ENCODE measurements around the gene FAM184A.

Gene FAM184A

DNA sequence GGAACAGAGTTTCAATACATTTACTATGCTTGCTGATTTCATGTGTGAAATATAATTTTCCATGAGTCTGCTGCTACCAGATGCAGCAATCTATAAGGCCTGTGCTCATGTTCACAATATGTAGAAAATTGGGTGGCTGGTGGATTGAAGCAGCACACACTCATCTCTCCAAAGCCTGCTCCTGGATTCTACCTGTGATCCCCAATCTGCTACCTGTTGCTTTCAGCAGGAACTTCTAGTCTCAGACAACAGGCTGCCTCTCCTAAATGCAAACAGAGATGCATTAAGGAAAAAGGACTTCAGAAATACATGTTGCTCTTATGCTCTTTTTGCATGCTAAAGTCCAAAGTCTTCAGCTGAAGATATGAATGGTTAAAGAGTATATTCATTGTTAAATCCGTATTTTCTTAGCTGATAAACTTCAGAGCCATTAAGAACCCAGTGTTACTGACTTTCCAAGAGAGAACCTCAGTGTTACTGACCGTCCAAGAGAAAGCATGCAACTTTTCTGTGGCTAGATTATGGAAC, 112.6 kb downstream of the FAM184A start:
- Histone ChIP-seq H3K27me3 (ENCODE audit: control insufficient read depth in 1 of 2, insufficient read depth in 2 of 2, low read length in 2 of 2) (no peaks in the 10 kb centered on the region), H3K9me3 (ENCODE audit: control insufficient read depth in 2 of 2, low read length in 2 of 2) (no peaks in the 10 kb centered on the region), H3K4me3 (ENCODE audit: low read length in 2 of 2) (no peak overlapping the region), H3K36me3 (ENCODE audit: control insufficient read depth in 2 of 2, insufficient read depth in 2 of 2, low read length in 2 of 2) (no peaks in the 10 kb centered on the region), H3K27ac (ENCODE audit: low read length) (no peak overlapping the region), H3K4me1 (ENCODE audit: control insufficient read depth, insufficient read depth, low read length) (no peaks in the 10 kb centered on the region), H3K9ac (ENCODE audit: low read length in 2 of 2) (no peak overlapping the region)

DNA sequence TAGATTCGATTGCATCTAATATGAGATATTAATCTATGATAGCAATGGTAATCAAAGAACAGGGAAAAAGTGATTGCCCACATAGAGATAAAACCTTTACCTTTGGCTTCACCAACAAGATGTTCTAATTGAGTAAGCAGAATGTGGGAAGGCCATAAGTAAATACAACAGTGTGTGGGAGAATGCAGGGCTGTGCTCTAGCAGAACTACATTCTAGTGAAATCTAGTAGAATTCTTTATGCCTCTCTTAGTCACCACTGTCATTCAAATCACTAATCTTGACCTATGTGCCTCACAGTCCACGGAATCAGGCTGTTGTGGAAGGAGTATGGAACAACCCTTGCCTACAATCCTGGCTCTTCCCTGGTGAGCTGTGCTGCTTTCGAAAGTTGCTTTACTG, 113.1 kb downstream of the FAM184A start:
- Histone ChIP-seq H3K27ac (ENCODE audit: low read length) (no peak overlapping the region), H3K36me3 (ENCODE audit: control insufficient read depth in 2 of 2, insufficient read depth in 2 of 2, low read length in 2 of 2) (no peaks in the 10 kb centered on the region), H3K9ac (ENCODE audit: low read length in 2 of 2) (no peak overlapping the region), H3K4me3 (ENCODE audit: low read length in 2 of 2) (no peak overlapping the region), H3K27me3 (ENCODE audit: control insufficient read depth in 1 of 2, insufficient read depth in 2 of 2, low read length in 2 of 2) (no peaks in the 10 kb centered on the region), H3K9me3 (ENCODE audit: control insufficient read depth in 2 of 2, low read length in 2 of 2) (no peaks in the 10 kb centered on the region), H3K4me1 (ENCODE audit: control insufficient read depth, insufficient read depth, low read length) (no peaks in the 10 kb centered on the region)

DNA sequence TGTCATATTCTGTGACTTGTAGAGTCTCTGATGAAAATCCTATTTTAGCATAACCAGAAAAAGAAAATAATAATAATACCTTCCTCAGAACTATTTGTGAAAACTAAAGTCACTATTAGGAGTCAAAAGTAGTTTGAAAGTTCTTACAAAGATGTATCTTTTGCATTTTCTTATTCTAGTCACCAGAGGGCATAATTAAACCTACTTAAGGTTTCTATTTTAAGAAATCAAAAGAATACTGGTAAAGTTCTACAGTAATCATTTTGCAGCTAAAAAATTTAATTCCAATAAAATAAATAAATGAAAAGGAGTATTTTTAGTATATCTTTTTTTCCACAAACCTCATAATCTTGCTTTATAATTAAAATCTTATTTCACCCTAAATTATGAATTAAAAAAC, 115.5 kb downstream of the FAM184A start:
- no peak overlapping the region for H3K4me3 ChIP-seq (ENCODE audit: low read length in 2 of 2)
- H3K4me1 ChIP-seq (ENCODE audit: control insufficient read depth, insufficient read depth, low read length), result no peaks in the 10 kb centered on the region
- no peaks in the 10 kb centered on the region for H3K9me3 ChIP-seq (ENCODE audit: control insufficient read depth in 2 of 2, low read length in 2 of 2)

DNA sequence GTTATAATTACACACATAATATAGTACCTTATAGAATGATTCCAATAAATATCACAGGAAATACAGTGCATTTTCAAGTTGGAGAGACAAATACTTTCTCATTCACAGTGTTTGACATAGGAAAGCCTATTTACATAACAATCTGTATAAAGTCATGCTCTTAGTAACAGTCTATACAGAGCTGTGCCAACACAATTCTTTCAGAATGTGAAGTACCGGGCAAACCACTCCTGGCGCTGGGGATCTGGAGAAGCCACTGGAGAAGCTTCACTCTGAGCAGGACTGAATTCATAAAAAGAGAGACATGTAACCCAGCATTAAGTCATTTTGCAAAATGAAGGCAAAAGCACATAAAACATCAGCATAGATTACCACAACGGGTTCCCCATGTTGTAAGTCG, 118.6 kb downstream of the FAM184A start:
- Histone ChIP-seq H3K27ac (ENCODE audit: low read length) (no peak overlapping the region), H3K9me3 (ENCODE audit: control insufficient read depth in 2 of 2, low read length in 2 of 2) (no peaks in the 10 kb centered on the region)

More for the DNA sequence above, 115.5 kb downstream of the FAM184A start:
- Histone ChIP-seq H3K27ac (ENCODE audit: low read length) (no peak overlapping the region), H3K9ac (ENCODE audit: low read length in 2 of 2) (no peak overlapping the region), H3K36me3 (ENCODE audit: control insufficient read depth in 2 of 2, insufficient read depth in 2 of 2, low read length in 2 of 2) (no peaks in the 10 kb centered on the region), H3K27me3 (ENCODE audit: control insufficient read depth in 1 of 2, insufficient read depth in 2 of 2, low read length in 2 of 2) (no peaks in the 10 kb centered on the region)

DNA sequence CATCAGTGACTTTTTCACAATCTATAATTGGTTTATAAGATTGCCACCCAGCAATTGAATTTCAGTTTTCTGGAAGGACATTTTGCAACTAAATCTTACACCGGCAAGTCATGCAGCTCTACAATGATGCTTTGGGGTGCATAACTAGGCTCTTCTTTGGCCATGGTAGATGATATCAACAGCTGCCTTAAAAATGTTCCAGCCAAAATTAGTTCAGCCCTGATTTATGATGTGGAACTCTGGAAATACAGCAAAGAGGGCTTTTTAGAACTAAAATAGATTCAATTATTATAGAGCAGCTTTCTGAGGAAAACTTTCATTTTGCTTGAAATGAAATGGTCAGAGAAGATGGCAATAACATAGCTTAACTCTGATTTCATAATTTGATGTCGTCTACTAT, 125.1 kb downstream of the FAM184A start:
- no peaks in the 10 kb centered on the region for H3K27me3 ChIP-seq (ENCODE audit: control insufficient read depth in 1 of 2, insufficient read depth in 2 of 2, low read length in 2 of 2)
- H3K36me3 ChIP-seq (ENCODE audit: control insufficient read depth in 2 of 2, insufficient read depth in 2 of 2, low read length in 2 of 2), result no peaks in the 10 kb centered on the region
- no peaks in the 10 kb centered on the region for H3K9me3 ChIP-seq (ENCODE audit: control insufficient read depth in 2 of 2, low read length in 2 of 2)
- H3K27ac ChIP-seq (ENCODE audit: low read length), result no peak overlapping the region
- no peak overlapping the region for H3K4me3 ChIP-seq (ENCODE audit: low read length in 2 of 2)
- H3K4me1 ChIP-seq (ENCODE audit: control insufficient read depth, insufficient read depth, low read length), result no peaks in the 10 kb centered on the region
- no peak overlapping the region for H3K9ac ChIP-seq (ENCODE audit: low read length in 2 of 2)

More for the DNA sequence above, 118.6 kb downstream of the FAM184A start:
- Histone ChIP-seq H3K4me1 (ENCODE audit: control insufficient read depth, insufficient read depth, low read length) (no peaks in the 10 kb centered on the region), H3K9ac (ENCODE audit: low read length in 2 of 2) (no peak overlapping the region), H3K36me3 (ENCODE audit: control insufficient read depth in 2 of 2, insufficient read depth in 2 of 2, low read length in 2 of 2) (no peaks in the 10 kb centered on the region), H3K4me3 (ENCODE audit: low read length in 2 of 2) (no peak overlapping the region), H3K27me3 (ENCODE audit: control insufficient read depth in 1 of 2, insufficient read depth in 2 of 2, low read length in 2 of 2) (no peaks in the 10 kb centered on the region)

DNA sequence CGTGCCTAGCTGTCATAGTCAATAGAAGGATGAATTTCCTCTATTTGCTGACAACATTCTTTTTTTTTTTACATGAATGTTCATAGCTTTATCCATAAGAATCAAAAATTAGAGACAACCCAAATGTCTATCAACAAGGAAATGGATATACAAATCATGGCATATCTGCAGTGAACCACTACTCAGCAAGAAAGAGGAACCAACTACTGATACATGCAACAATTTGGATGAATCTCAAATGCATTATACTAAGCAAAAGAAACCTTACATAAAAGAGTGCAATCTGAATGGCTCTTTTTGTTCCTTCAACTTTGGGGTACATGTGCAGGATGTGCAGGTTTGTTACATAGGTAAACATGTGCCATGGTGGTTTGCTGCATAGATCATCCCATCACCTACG, 125.8 kb downstream of the FAM184A start:
- H3K9ac ChIP-seq (ENCODE audit: low read length in 2 of 2), result no peak overlapping the region

DNA sequence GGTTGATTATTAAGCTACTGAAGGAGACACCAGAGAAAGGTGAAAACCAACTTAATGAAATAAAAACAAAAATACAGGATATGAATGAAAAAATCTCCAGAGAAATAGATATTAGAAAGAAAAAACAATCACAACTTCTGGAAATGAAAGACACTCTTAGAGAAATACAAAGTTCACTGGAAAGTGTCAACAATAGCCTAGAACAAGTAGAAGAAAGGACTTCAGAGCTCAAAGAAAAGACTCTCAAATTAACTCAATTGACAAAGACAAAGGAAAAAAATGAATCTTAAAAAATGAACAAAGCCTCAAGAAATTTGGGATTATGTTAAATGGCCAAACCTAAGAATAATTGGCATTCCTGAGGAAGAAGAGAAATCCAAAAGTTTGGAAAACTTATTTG, 133.2 kb downstream of the FAM184A start:
- no peak overlapping the region for H3K27ac ChIP-seq (ENCODE audit: low read length)
- H3K27me3 ChIP-seq (ENCODE audit: control insufficient read depth in 1 of 2, insufficient read depth in 2 of 2, low read length in 2 of 2), result no peaks in the 10 kb centered on the region

More for the DNA sequence above, 125.8 kb downstream of the FAM184A start:
- Histone ChIP-seq H3K4me1 (ENCODE audit: control insufficient read depth, insufficient read depth, low read length) (no peaks in the 10 kb centered on the region), H3K9me3 (ENCODE audit: control insufficient read depth in 2 of 2, low read length in 2 of 2) (peaks cover 0 to 3% of the 10 kb centered on the region in 2 donors), H3K36me3 (ENCODE audit: control insufficient read depth in 2 of 2, insufficient read depth in 2 of 2, low read length in 2 of 2) (no peaks in the 10 kb centered on the region), H3K27me3 (ENCODE audit: control insufficient read depth in 1 of 2, insufficient read depth in 2 of 2, low read length in 2 of 2) (no peaks in the 10 kb centered on the region), H3K27ac (ENCODE audit: low read length) (no peak overlapping the region), H3K4me3 (ENCODE audit: low read length in 2 of 2) (no peak overlapping the region)

DNA sequence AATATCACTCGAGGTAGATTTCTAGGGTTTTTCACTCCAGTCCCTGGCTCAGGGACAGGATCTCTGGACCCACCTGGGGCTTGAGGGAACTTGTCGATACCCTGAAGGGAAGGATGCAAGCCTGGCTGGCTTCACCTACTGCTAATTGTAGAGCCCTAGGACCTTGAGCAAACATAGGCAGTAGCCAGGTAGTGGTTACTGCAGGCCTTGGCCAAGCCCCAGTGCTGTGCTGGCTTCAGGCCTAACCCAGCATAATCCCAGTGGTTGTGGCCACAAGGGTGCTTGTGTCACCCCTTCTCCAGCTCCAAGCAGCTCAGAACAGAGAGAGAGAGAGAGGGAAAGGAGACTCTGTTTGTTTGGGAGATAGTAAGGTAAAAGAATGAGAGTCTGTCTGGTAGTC, 137.7 kb downstream of the FAM184A start:
- Histone ChIP-seq H3K27me3 (ENCODE audit: control insufficient read depth in 1 of 2, insufficient read depth in 2 of 2, low read length in 2 of 2) (no peaks in the 10 kb centered on the region), H3K36me3 (ENCODE audit: control insufficient read depth in 2 of 2, insufficient read depth in 2 of 2, low read length in 2 of 2) (no peaks in the 10 kb centered on the region), H3K4me3 (ENCODE audit: low read length in 2 of 2) (no peak overlapping the region), H3K9me3 (ENCODE audit: control insufficient read depth in 2 of 2, low read length in 2 of 2) (no peaks in the 10 kb centered on the region), H3K27ac (ENCODE audit: low read length) (no peak overlapping the region), H3K4me1 (ENCODE audit: control insufficient read depth, insufficient read depth, low read length) (no peaks in the 10 kb centered on the region), H3K9ac (ENCODE audit: low read length in 2 of 2) (no peak overlapping the region)

More for the DNA sequence above, 133.2 kb downstream of the FAM184A start:
- Histone ChIP-seq H3K9me3 (ENCODE audit: control insufficient read depth in 2 of 2, low read length in 2 of 2) (peaks cover 0 to 3% of the 10 kb centered on the region in 2 donors), H3K36me3 (ENCODE audit: control insufficient read depth in 2 of 2, insufficient read depth in 2 of 2, low read length in 2 of 2) (no peaks in the 10 kb centered on the region), H3K9ac (ENCODE audit: low read length in 2 of 2) (no peak overlapping the region), H3K4me3 (ENCODE audit: low read length in 2 of 2) (no peak overlapping the region), H3K4me1 (ENCODE audit: control insufficient read depth, insufficient read depth, low read length) (no peaks in the 10 kb centered on the region)

DNA sequence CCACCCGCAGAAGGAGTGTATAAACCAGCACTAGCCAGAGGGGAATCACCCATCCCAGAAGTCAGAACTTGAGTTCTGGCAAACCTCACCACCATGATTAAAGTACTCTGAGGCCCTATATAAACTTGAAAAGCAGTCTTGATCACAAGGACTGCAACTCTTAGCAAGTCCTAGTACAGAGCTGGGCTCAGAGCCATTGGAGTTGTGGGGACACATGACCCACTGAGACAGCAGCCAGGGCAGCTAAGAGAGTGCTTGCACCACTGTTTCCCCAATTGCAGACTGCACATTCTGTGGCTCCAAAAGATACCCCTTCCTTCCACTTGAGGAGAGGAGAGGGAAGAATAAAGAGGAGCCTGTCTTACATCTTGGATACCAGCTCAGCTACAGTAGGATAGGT, 138.8 kb downstream of the FAM184A start:
- H3K4me1 ChIP-seq (ENCODE audit: control insufficient read depth, insufficient read depth, low read length), result no peaks in the 10 kb centered on the region
- no peaks in the 10 kb centered on the region for H3K27me3 ChIP-seq (ENCODE audit: control insufficient read depth in 1 of 2, insufficient read depth in 2 of 2, low read length in 2 of 2)

DNA sequence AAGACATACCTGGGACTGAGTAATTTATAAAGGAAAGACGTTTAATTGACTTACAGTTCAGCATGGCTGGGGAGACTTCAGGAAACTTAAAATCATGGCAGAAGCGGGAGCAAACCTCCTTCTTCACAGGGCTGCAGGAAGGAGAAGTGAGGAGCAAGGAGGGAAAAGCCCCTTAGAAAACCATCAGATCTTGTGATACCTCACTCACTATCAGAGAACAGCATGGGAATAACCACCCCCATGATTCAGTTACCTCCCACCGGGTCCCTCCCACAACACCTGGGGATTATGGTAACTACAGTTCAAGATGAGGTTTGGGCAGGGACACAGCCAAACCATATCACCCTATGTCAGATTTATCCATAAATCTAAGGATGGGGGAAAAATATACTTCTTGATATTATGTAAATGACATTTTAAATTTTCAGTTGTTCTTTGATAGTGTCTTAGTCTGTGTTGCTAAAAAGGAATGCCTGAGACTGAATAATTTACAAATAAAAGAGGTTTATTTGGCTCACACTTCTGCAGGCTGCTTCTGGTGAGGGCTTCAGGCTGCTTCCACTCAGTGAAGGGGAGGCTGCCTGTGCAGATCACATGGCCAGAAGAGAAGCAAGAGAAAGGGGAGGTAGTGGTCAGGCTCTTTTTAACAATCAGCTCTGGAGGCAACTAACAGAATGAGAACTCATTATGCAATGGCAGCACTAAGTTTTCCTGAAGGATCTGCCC, 142.3 kb downstream of the FAM184A start:
- no peak overlapping the region for H3K27ac ChIP-seq (ENCODE audit: low read length)

More for the DNA sequence above, 138.8 kb downstream of the FAM184A start:
- Histone ChIP-seq H3K27ac (ENCODE audit: low read length) (no peak overlapping the region), H3K4me3 (ENCODE audit: low read length in 2 of 2) (no peak overlapping the region), H3K9ac (ENCODE audit: low read length in 2 of 2) (no peak overlapping the region), H3K36me3 (ENCODE audit: control insufficient read depth in 2 of 2, insufficient read depth in 2 of 2, low read length in 2 of 2) (no peaks in the 10 kb centered on the region), H3K9me3 (ENCODE audit: control insufficient read depth in 2 of 2, low read length in 2 of 2) (no peaks in the 10 kb centered on the region)

DNA sequence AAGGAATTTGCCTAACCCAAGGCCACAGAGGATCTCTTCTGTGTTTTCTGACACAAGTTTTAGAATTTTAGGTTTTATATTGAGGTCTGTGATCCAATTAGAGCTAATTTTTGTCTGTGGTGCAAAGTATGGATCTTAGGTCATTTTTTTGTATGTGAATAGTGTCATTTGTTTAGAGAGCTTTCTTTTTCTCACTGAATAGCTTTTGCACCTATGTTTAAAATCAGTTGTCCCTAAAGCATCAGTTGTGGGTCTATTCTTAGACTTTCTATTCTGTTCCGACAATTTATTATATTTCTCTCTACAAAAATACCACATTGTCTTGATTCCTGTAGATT, 143.2 kb downstream of the FAM184A start:
- Histone ChIP-seq H3K9ac (ENCODE audit: low read length in 2 of 2) (peak overlapping the region; percentile 88 to 98), H3K36me3 (ENCODE audit: control insufficient read depth in 2 of 2, insufficient read depth in 2 of 2, low read length in 2 of 2) (peaks cover 0 to 4% of the 10 kb centered on the region in 2 donors), H3K4me3 (ENCODE audit: low read length in 2 of 2) (peak overlapping the region; percentile 92 to 98), H3K27me3 (ENCODE audit: control insufficient read depth in 1 of 2, insufficient read depth in 2 of 2, low read length in 2 of 2) (no peaks in the 10 kb centered on the region), H3K9me3 (ENCODE audit: control insufficient read depth in 2 of 2, low read length in 2 of 2) (no peaks in the 10 kb centered on the region), H3K4me1 (ENCODE audit: control insufficient read depth, insufficient read depth, low read length) (no peaks in the 10 kb centered on the region), H3K27ac (ENCODE audit: low read length) (peak overlapping the region; percentile 82)

More for the DNA sequence above, 142.3 kb downstream of the FAM184A start:
- no peak overlapping the region for H3K9ac ChIP-seq (ENCODE audit: low read length in 2 of 2)
- peaks cover 0 to 4% of the 10 kb centered on the region in 2 donors for H3K36me3 ChIP-seq (ENCODE audit: control insufficient read depth in 2 of 2, insufficient read depth in 2 of 2, low read length in 2 of 2)
- H3K4me3 ChIP-seq (ENCODE audit: low read length in 2 of 2), result peak overlapping the region in 1 of 2 donors; percentile 92
- no peaks in the 10 kb centered on the region for H3K4me1 ChIP-seq (ENCODE audit: control insufficient read depth, insufficient read depth, low read length)
- no peaks in the 10 kb centered on the region for H3K9me3 ChIP-seq (ENCODE audit: control insufficient read depth in 2 of 2, low read length in 2 of 2)
- H3K27me3 ChIP-seq (ENCODE audit: control insufficient read depth in 1 of 2, insufficient read depth in 2 of 2, low read length in 2 of 2), result no peaks in the 10 kb centered on the region
